Activated naive CD8-positive, alpha-beta T cell treated with anti-CD3 and anti-CD28 coated beads for 36 hours (primary cell): ENCODE results near the gene METAP1. TPM values are rescaled to one million over a fixed set of nuclear protein-coding genes. Genes with fewer than 3 reads are reported as not detected.
"Not testable (repeated sequence)": the region's sequence is repeated elsewhere in the genome, so short reads cannot be mapped to it uniquely, and the experiment has no call there.

Experiments
- DNase-seq: peaks from one replicate; pipeline ENCODE4 v3.0.0; 2021
- H3K27ac Mint-ChIP-seq: one replicate; pipeline ENCODE4 v1.8.0; 2022; ENCODE audit warnings: mild to moderate bottlenecking, moderate library complexity, mixed read lengths
- H3K27me3 Mint-ChIP-seq: one replicate; pipeline ENCODE4 v1.8.0; 2022; ENCODE audit warnings: mild to moderate bottlenecking, mixed read lengths
- H3K36me3 Mint-ChIP-seq: one replicate; pipeline ENCODE4 v1.8.0; 2021; ENCODE audit warnings: mild to moderate bottlenecking, mixed read lengths
- H3K4me1 Mint-ChIP-seq: one replicate; pipeline ENCODE4 v1.8.0; 2021; ENCODE audit warnings: mixed read lengths
- H3K4me3 Mint-ChIP-seq: one replicate; pipeline ENCODE4 v1.8.0; 2022; ENCODE audit warnings: mild to moderate bottlenecking, moderate library complexity, mixed read lengths
- H3K9me3 Mint-ChIP-seq: one replicate; pipeline ENCODE4 v1.8.0; 2022; ENCODE audit warnings: mixed read lengths
- total RNA-seq, 2 experiments: library from RNA; stranded (reverse); gene quantifications; one replicate each; pipeline ENCODE4 v1.2.3, GENCODE V29; 2021

The METAP1 gene
- total RNA-seq, 2 experiments from 2014 or later = 68.7 to 71.5 TPM

GRCh38 chr4:99088481-99089365 lies 93.2 kb downstream of the METAP1 start, which contains the start of gene ADH5:
TSS of gene ADH5 (minus strand) at chr4:99088788. CDS start at chr4:99088700, 88 bp downstream.
- H3K27me3 Mint-ChIP-seq = no peaks in the 10 kb centered on the region
- peak within 1 kb of the TSS; percentile 97 for H3K27ac Mint-ChIP-seq
- peak within 1 kb of the TSS; percentile 99 for H3K4me3 Mint-ChIP-seq
- H3K4me1 Mint-ChIP-seq = peaks cover 35% of the 10 kb centered on the region
- H3K36me3 Mint-ChIP-seq = peaks cover 34% of the 10 kb centered on the region
- H3K9me3 Mint-ChIP-seq = peaks cover 9% of the 10 kb centered on the region
- peak; percentile 87 for DNase-seq

DNA sequence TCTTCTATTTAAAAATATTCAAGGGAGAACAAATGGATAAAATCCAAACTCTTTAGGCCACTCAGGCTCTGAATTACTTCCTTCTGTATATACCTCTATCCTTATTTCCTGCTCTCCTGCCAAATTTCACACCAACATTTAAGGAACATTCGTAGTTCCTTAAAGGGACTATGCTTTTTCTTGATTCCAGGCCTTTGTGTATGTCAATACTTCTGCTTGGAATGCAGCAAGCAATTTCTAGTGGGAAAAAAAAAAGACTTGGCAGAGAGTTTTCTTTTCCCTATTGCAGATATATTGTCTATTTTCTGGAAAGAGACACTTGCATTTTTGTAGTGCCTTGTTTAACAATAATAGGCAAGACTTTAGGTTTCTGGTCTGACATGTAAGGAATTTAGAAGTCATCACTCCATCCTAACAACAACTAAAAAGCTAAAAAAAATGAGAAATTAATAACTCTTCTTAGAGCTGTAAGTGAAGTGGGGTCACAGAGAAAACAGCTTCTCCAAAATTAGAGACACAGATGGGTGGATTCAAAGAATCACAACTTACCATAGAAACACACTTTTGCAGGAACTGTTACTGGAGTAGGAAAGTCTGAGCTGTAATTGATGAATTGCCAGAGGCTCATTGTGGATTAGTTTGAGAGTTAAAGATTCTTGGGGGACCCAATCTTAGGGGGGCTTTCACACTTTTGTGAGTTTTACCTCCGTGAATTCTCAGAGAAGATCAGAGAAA lies 95.1 kb downstream of the METAP1 start:
- Mint-ChIP-seq H3K4me1 (peaks cover 29% of the 10 kb centered on the region), H3K36me3 (peaks cover 22% of the 10 kb centered on the region), H3K9me3 (peaks cover 9% of the 10 kb centered on the region), H3K27me3 (no peaks in the 10 kb centered on the region), H3K4me3 (no peak overlapping the region), H3K27ac (no peak overlapping the region)
- DNase-seq = no peak

DNA sequence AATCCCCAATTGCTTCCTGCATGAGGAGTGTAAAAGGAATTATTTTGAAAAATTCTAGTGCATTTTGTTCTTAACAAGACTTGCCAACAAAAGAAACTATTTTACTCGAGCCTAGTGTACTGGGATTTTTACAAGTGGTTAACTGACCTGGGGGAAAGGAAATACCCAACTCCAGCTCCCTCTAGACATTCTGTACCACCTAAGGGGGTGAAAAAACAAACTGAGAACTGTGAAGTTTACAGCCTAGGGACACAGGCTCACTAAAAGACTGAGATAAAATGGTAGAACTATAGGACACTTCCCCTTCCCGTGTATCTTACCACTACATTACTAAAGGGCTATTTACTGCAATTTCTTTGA lies 95.7 kb downstream of the METAP1 start:
- H3K27me3 Mint-ChIP-seq = no peaks in the 10 kb centered on the region
- peaks cover 9% of the 10 kb centered on the region for H3K9me3 Mint-ChIP-seq
- peaks cover 21% of the 10 kb centered on the region for H3K36me3 Mint-ChIP-seq
- peaks cover 28% of the 10 kb centered on the region for H3K4me1 Mint-ChIP-seq
- H3K4me3 Mint-ChIP-seq = no peak overlapping the region
- no peak overlapping the region for H3K27ac Mint-ChIP-seq
- DNase-seq = no peak

DNA sequence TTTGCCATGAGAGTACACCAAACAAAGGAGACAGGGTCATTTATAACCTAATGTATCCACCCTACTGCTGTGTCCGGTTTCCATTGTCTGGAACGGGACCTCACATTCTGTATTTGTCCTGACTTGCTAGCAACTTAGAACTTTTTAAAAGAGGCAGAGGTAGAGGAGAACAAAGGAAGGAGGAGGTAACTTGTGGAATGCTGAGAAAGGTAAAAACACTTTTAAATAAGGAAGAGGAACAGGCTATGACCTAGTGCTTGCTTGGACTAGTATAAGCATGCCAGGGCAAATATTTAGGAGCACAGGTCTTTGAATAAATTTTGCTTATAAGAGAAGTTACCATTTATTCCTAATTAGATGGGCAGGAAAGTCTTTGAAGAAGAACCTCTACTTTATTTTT lies 96.3 kb downstream of the METAP1 start:
- not testable (repeated sequence) for H3K4me3 Mint-ChIP-seq
- peaks cover 23% of the 10 kb centered on the region for H3K4me1 Mint-ChIP-seq

DNA sequence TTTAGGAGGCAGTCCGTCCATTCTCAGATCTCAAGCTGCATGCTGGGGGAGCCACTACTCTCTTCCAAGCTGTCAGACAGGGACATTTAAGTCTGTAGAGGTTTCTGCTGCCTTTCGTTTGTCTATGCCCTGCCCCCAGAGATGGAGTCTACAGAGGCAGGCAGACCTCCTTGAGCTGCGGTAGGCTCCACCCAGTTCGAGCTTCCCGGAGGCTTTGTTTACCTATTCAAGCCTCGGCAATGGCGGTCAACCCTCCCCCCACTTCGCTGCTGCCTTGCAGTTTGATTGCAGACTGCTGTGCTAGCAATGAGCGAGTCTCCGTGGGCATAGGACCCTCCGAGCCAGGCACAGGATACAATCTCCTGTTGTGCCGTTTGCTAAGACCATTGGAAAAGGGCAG lies 103.8 kb downstream of the METAP1 start:
- no peaks in the 10 kb centered on the region for H3K4me1 Mint-ChIP-seq
- no peak for DNase-seq
- H3K27ac Mint-ChIP-seq = no peak overlapping the region
- no peak overlapping the region for H3K4me3 Mint-ChIP-seq
- peaks cover 8% of the 10 kb centered on the region for H3K36me3 Mint-ChIP-seq
- no peaks in the 10 kb centered on the region for H3K9me3 Mint-ChIP-seq
- no peaks in the 10 kb centered on the region for H3K27me3 Mint-ChIP-seq

More for the DNA sequence above, 96.3 kb downstream of the METAP1 start:
- not testable (repeated sequence) for H3K27me3 Mint-ChIP-seq, H3K27ac Mint-ChIP-seq, H3K9me3 Mint-ChIP-seq, DNase-seq
- H3K36me3 Mint-ChIP-seq = peaks cover 19% of the 10 kb centered on the region

GRCh38 chr4:99099814-99100213 lies 104.3 kb downstream of the METAP1 start:
- DNase-seq, H3K27ac Mint-ChIP-seq, H3K4me1 Mint-ChIP-seq, H3K9me3 Mint-ChIP-seq, H3K4me3 Mint-ChIP-seq, H3K36me3 Mint-ChIP-seq, H3K27me3 Mint-ChIP-seq: not testable (repeated sequence)

- H3K36me3 Mint-ChIP-seq = peaks cover 8% of the 10 kb centered on the region
- no peak overlapping the region for H3K27ac Mint-ChIP-seq
- DNase-seq = no peak
- H3K4me3 Mint-ChIP-seq = no peak overlapping the region
- no peaks in the 10 kb centered on the region for H3K4me1 Mint-ChIP-seq
- H3K9me3 Mint-ChIP-seq = no peaks in the 10 kb centered on the region
- H3K27me3 Mint-ChIP-seq = no peaks in the 10 kb centered on the region
These were observed 105.4 kb downstream of the METAP1 start for GRCh38 chr4:99100876-99101275.

DNA sequence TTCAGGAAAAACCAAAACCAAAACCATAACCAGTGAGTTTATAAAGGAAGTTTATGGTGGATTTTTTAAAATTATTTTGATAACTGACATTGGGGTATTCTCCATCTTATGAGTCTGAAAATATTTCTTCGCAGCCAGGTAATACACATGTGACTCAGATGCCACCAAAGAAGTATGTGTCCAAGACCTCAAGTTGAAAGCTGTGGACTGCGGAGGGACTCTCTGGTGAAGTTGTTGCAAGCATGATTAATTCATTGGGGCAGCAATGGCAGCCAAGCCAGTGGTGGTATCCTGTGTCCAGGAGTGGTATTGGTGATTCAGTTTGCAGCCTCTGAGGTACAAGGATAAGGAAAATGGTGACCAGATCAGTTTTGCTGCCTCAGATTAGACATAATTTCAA lies 107.1 kb downstream of the METAP1 start:
- Mint-ChIP-seq H3K9me3 (no peaks in the 10 kb centered on the region), H3K36me3 (peaks cover 6% of the 10 kb centered on the region), H3K27ac (no peak overlapping the region), H3K4me3 (no peak overlapping the region), H3K27me3 (no peaks in the 10 kb centered on the region), H3K4me1 (no peaks in the 10 kb centered on the region)
- DNase-seq = no peak

DNA sequence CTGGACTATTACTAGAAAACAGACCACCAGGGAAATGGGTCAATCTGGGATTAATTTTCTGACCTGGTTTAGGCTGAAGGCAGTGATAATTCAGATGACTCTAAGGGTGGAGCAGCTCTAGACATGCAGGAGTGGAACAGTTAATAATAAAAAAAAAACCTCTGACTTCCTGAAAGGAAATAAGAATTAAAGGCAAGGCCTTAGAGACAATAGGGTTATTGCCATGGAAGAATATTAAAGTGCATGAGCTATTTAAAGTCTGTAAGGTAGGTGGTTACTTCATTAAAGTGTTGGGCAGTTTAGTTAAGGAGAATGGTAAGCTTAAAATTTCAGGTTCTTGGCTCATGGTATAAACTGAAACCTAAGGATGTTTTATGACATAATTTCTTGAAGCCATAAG lies 107.6 kb downstream of the METAP1 start:
- DNase-seq = no peak
- Mint-ChIP-seq H3K9me3 (no peaks in the 10 kb centered on the region), H3K36me3 (peaks cover 6% of the 10 kb centered on the region), H3K27me3 (no peaks in the 10 kb centered on the region), H3K4me1 (no peaks in the 10 kb centered on the region), H3K27ac (no peak overlapping the region), H3K4me3 (no peak overlapping the region)

DNA sequence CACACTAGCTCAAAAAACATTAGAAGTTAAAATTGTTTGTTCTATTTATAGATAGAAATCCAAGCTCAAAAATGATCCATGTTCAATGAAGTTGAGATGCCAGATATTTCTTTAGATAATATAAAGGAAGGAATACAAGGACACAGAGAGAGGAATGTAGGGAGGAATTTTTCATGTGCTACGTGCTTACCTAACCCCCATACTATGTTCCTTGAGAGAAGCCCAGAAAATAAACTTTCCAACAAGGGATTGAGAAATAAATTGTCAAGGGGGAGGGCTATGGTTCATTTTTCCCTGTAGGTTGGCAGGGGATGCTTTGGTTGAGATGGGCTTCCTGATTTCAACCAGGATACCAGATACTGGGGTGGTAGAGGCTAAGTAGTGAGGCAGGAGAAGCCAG lies 108.6 kb downstream of the METAP1 start:
- H3K27me3 Mint-ChIP-seq = no peaks in the 10 kb centered on the region
- H3K4me1 Mint-ChIP-seq = no peaks in the 10 kb centered on the region
- no peaks in the 10 kb centered on the region for H3K9me3 Mint-ChIP-seq
- peaks cover 4% of the 10 kb centered on the region for H3K36me3 Mint-ChIP-seq
- no peak overlapping the region for H3K4me3 Mint-ChIP-seq
- no peak overlapping the region for H3K27ac Mint-ChIP-seq
- no peak for DNase-seq

DNA sequence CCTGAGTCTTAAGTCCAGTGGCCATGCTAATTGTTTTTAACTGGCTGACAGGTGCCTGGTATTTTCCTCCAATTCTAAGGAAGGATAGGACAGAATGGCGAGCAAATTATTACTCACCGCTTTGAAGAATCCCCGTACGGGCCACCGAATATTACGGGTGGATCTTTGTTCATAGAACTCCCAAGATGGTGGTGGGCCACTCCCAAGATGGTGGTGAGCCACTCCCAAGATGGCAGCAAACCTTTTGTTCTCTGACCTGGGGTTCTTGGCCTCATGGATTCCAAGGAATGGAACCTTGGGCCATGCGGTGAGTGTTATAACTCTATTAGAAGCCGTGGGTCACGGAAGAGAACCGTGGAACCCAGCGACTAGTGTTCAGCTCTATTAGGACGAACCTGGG lies 113.8 kb downstream of the METAP1 start:
- H3K27ac Mint-ChIP-seq, H3K4me1 Mint-ChIP-seq, H3K9me3 Mint-ChIP-seq, H3K4me3 Mint-ChIP-seq, H3K36me3 Mint-ChIP-seq, DNase-seq, H3K27me3 Mint-ChIP-seq: not testable (repeated sequence)

Other genes with a start within 250 kb of the METAP1 start
- gene EIF4E, start 66.6 kb upstream of the METAP1 start, total RNA-seq = 100 to 1,000 TPM; 179 to 181 TPM
- 100 to 1,000 TPM; 115 to 121 TPM for gene ADH5, start 93.1 kb downstream of the METAP1 start, total RNA-seq
- gene ADH4, start 148.6 kb downstream of the METAP1 start, total RNA-seq = not detected
- not detected for gene ADH6, start 223.5 kb downstream of the METAP1 start, total RNA-seq